ENCODE data around the gene DSCAML1.

Gene DSCAML1

GRCh38 chr11:117838901-117839300 lies 41.9 kb upstream of the DSCAML1 start:
- H3K27me3 ChIP-seq (ENCODE audit: control insufficient read depth in 2 of 2, insufficient read depth in 2 of 2, low read length in 2 of 2): no peaks in the 10 kb centered on the region
- peaks cover 2 to 5% of the 10 kb centered on the region in 2 donors for H3K4me1 ChIP-seq (ENCODE audit: control insufficient read depth in 2 of 2, insufficient read depth in 2 of 2, low read length in 2 of 2)
- no peak overlapping the region for H3K27ac ChIP-seq (ENCODE audit: low read depth in 2 of 2, low read length in 2 of 2)
- H3K9me3 ChIP-seq (ENCODE audit: control insufficient read depth in 2 of 2, low read length in 2 of 2): no peaks in the 10 kb centered on the region
- H3K36me3 ChIP-seq (ENCODE audit: control insufficient read depth in 2 of 2, insufficient read depth in 2 of 2, low read length in 2 of 2): peaks cover 0 to 7% of the 10 kb centered on the region in 2 donors
- H3K4me3 ChIP-seq (ENCODE audit: low read length in 2 of 2): no peak overlapping the region
- no peak overlapping the region for H3K9ac ChIP-seq (ENCODE audit: low read depth in 1 of 2, low read length in 2 of 2)

GRCh38 chr11:117837791-117838190 lies 40.8 kb upstream of the DSCAML1 start:
- Histone ChIP-seq H3K9me3 (ENCODE audit: control insufficient read depth in 2 of 2, low read length in 2 of 2) (no peaks in the 10 kb centered on the region), H3K4me3 (ENCODE audit: low read length in 2 of 2) (no peak overlapping the region), H3K4me1 (ENCODE audit: control insufficient read depth in 2 of 2, insufficient read depth in 2 of 2, low read length in 2 of 2) (peaks cover 6 to 14% of the 10 kb centered on the region in 2 donors), H3K27ac (ENCODE audit: low read depth in 2 of 2, low read length in 2 of 2) (no peak overlapping the region), H3K27me3 (ENCODE audit: control insufficient read depth in 2 of 2, insufficient read depth in 2 of 2, low read length in 2 of 2) (no peaks in the 10 kb centered on the region), H3K9ac (ENCODE audit: low read depth in 1 of 2, low read length in 2 of 2) (no peak overlapping the region), H3K36me3 (ENCODE audit: control insufficient read depth in 2 of 2, insufficient read depth in 2 of 2, low read length in 2 of 2) (peaks cover 0 to 7% of the 10 kb centered on the region in 2 donors)

- Histone ChIP-seq H3K4me3 (ENCODE audit: low read length in 2 of 2) (no peak overlapping the region), H3K27me3 (ENCODE audit: control insufficient read depth in 2 of 2, insufficient read depth in 2 of 2, low read length in 2 of 2) (no peaks in the 10 kb centered on the region), H3K9me3 (ENCODE audit: control insufficient read depth in 2 of 2, low read length in 2 of 2) (no peaks in the 10 kb centered on the region), H3K27ac (ENCODE audit: low read depth in 2 of 2, low read length in 2 of 2) (no peak overlapping the region), H3K36me3 (ENCODE audit: control insufficient read depth in 2 of 2, insufficient read depth in 2 of 2, low read length in 2 of 2) (peaks cover 0 to 7% of the 10 kb centered on the region in 2 donors), H3K4me1 (ENCODE audit: control insufficient read depth in 2 of 2, insufficient read depth in 2 of 2, low read length in 2 of 2) (peaks cover 6 to 15% of the 10 kb centered on the region in 2 donors), H3K9ac (ENCODE audit: low read depth in 1 of 2, low read length in 2 of 2) (no peak overlapping the region)
Measured at GRCh38 chr11:117837070-117837776, 40.2 kb upstream of the DSCAML1 start.

GRCh38 chr11:117836077-117836960 lies 39.3 kb upstream of the DSCAML1 start:
- no peak overlapping the region for H3K9ac ChIP-seq (ENCODE audit: low read depth in 1 of 2, low read length in 2 of 2)
- H3K9me3 ChIP-seq (ENCODE audit: control insufficient read depth in 2 of 2, low read length in 2 of 2): no peaks in the 10 kb centered on the region
- no peaks in the 10 kb centered on the region for H3K27me3 ChIP-seq (ENCODE audit: control insufficient read depth in 2 of 2, insufficient read depth in 2 of 2, low read length in 2 of 2)
- peaks cover 6 to 15% of the 10 kb centered on the region in 2 donors for H3K4me1 ChIP-seq (ENCODE audit: control insufficient read depth in 2 of 2, insufficient read depth in 2 of 2, low read length in 2 of 2)
- no peak overlapping the region for H3K4me3 ChIP-seq (ENCODE audit: low read length in 2 of 2)
- H3K27ac ChIP-seq (ENCODE audit: low read depth in 2 of 2, low read length in 2 of 2): no peak overlapping the region
- H3K36me3 ChIP-seq (ENCODE audit: control insufficient read depth in 2 of 2, insufficient read depth in 2 of 2, low read length in 2 of 2): peaks cover 0 to 7% of the 10 kb centered on the region in 2 donors

- no peak overlapping the region for H3K4me3 ChIP-seq (ENCODE audit: low read length in 2 of 2)
- H3K9me3 ChIP-seq (ENCODE audit: control insufficient read depth in 2 of 2, low read length in 2 of 2): no peaks in the 10 kb centered on the region
Measured at GRCh38 chr11:117835576-117835975, 38.6 kb upstream of the DSCAML1 start.

GRCh38 chr11:117834838-117835443 lies 37.9 kb upstream of the DSCAML1 start:
- H3K27me3 ChIP-seq (ENCODE audit: control insufficient read depth in 2 of 2, insufficient read depth in 2 of 2, low read length in 2 of 2): no peaks in the 10 kb centered on the region
- no peak overlapping the region for H3K27ac ChIP-seq (ENCODE audit: low read depth in 2 of 2, low read length in 2 of 2)
- no peak overlapping the region for H3K4me3 ChIP-seq (ENCODE audit: low read length in 2 of 2)
- H3K9me3 ChIP-seq (ENCODE audit: control insufficient read depth in 2 of 2, low read length in 2 of 2): no peaks in the 10 kb centered on the region
- peaks cover 6 to 15% of the 10 kb centered on the region in 2 donors for H3K4me1 ChIP-seq (ENCODE audit: control insufficient read depth in 2 of 2, insufficient read depth in 2 of 2, low read length in 2 of 2)
- H3K36me3 ChIP-seq (ENCODE audit: control insufficient read depth in 2 of 2, insufficient read depth in 2 of 2, low read length in 2 of 2): peaks cover 0 to 7% of the 10 kb centered on the region in 2 donors
- no peak overlapping the region for H3K9ac ChIP-seq (ENCODE audit: low read depth in 1 of 2, low read length in 2 of 2)

More at GRCh38 chr11:117835576-117835975, 38.6 kb upstream of the DSCAML1 start:
- Histone ChIP-seq H3K27me3 (ENCODE audit: control insufficient read depth in 2 of 2, insufficient read depth in 2 of 2, low read length in 2 of 2) (no peaks in the 10 kb centered on the region), H3K27ac (ENCODE audit: low read depth in 2 of 2, low read length in 2 of 2) (no peak overlapping the region), H3K4me1 (ENCODE audit: control insufficient read depth in 2 of 2, insufficient read depth in 2 of 2, low read length in 2 of 2) (peaks cover 6 to 15% of the 10 kb centered on the region in 2 donors), H3K9ac (ENCODE audit: low read depth in 1 of 2, low read length in 2 of 2) (no peak overlapping the region), H3K36me3 (ENCODE audit: control insufficient read depth in 2 of 2, insufficient read depth in 2 of 2, low read length in 2 of 2) (peaks cover 0 to 7% of the 10 kb centered on the region in 2 donors)

GRCh38 chr11:117834068-117834810 lies 37.2 kb upstream of the DSCAML1 start:
- Histone ChIP-seq H3K27ac (ENCODE audit: low read depth in 2 of 2, low read length in 2 of 2) (peak overlapping the region; percentile 29 to 81), H3K36me3 (ENCODE audit: control insufficient read depth in 2 of 2, insufficient read depth in 2 of 2, low read length in 2 of 2) (peaks cover 0 to 7% of the 10 kb centered on the region in 2 donors), H3K4me3 (ENCODE audit: low read length in 2 of 2) (no peak overlapping the region), H3K9me3 (ENCODE audit: control insufficient read depth in 2 of 2, low read length in 2 of 2) (no peaks in the 10 kb centered on the region), H3K27me3 (ENCODE audit: control insufficient read depth in 2 of 2, insufficient read depth in 2 of 2, low read length in 2 of 2) (no peaks in the 10 kb centered on the region), H3K9ac (ENCODE audit: low read depth in 1 of 2, low read length in 2 of 2) (peak overlapping the region in 1 of 2 donors; percentile 52), H3K4me1 (ENCODE audit: control insufficient read depth in 2 of 2, insufficient read depth in 2 of 2, low read length in 2 of 2) (peaks cover 6 to 15% of the 10 kb centered on the region in 2 donors)

GRCh38 chr11:117833401-117833891 lies 36.4 kb upstream of the DSCAML1 start:
- Histone ChIP-seq H3K4me3 (ENCODE audit: low read length in 2 of 2) (no peak overlapping the region), H3K9ac (ENCODE audit: low read depth in 1 of 2, low read length in 2 of 2) (peak overlapping the region in 1 of 2 donors; percentile 52), H3K27me3 (ENCODE audit: control insufficient read depth in 2 of 2, insufficient read depth in 2 of 2, low read length in 2 of 2) (no peaks in the 10 kb centered on the region), H3K27ac (ENCODE audit: low read depth in 2 of 2, low read length in 2 of 2) (peak overlapping the region; percentile 29 to 81), H3K9me3 (ENCODE audit: control insufficient read depth in 2 of 2, low read length in 2 of 2) (no peaks in the 10 kb centered on the region), H3K36me3 (ENCODE audit: control insufficient read depth in 2 of 2, insufficient read depth in 2 of 2, low read length in 2 of 2) (peaks cover 0 to 2% of the 10 kb centered on the region in 2 donors), H3K4me1 (ENCODE audit: control insufficient read depth in 2 of 2, insufficient read depth in 2 of 2, low read length in 2 of 2) (peaks cover 13 to 19% of the 10 kb centered on the region in 2 donors)

- Histone ChIP-seq H3K36me3 (ENCODE audit: control insufficient read depth in 2 of 2, insufficient read depth in 2 of 2, low read length in 2 of 2) (no peaks in the 10 kb centered on the region), H3K9me3 (ENCODE audit: control insufficient read depth in 2 of 2, low read length in 2 of 2) (no peaks in the 10 kb centered on the region), H3K9ac (ENCODE audit: low read depth in 1 of 2, low read length in 2 of 2) (no peak overlapping the region), H3K27ac (ENCODE audit: low read depth in 2 of 2, low read length in 2 of 2) (no peak overlapping the region), H3K27me3 (ENCODE audit: control insufficient read depth in 2 of 2, insufficient read depth in 2 of 2, low read length in 2 of 2) (no peaks in the 10 kb centered on the region), H3K4me3 (ENCODE audit: low read length in 2 of 2) (no peak overlapping the region), H3K4me1 (ENCODE audit: control insufficient read depth in 2 of 2, insufficient read depth in 2 of 2, low read length in 2 of 2) (peaks cover 13 to 19% of the 10 kb centered on the region in 2 donors)
Measured at GRCh38 chr11:117832511-117832910, 35.5 kb upstream of the DSCAML1 start.
